Mesendoderm (in vitro differentiated cells): ENCODE measurements around the gene RAPGEF5.

Source experiments
- DNase-seq: peaks from one replicate; pipeline ENCODE4 v3.0.0; 2013
- H2AK5ac ChIP-seq: 2 replicates; pipeline ENCODE4 v1.6.1; 2013; ENCODE audit warnings: low read length, inconsistent platforms
- H2BK120ac ChIP-seq: 2 replicates; pipeline ENCODE4 v1.6.1; 2013; ENCODE audit warnings: low read depth, mild to moderate bottlenecking, low read length, moderate library complexity, mixed read lengths
- H2BK15ac ChIP-seq: replicated peaks from 2 replicates; pipeline ENCODE4 v1.6.1; 2013; ENCODE audit warnings: low read depth, mild to moderate bottlenecking, moderate library complexity
- H2BK5ac ChIP-seq: 2 replicates; pipeline ENCODE4 v1.6.1; 2013; ENCODE audit warnings: low read length, inconsistent platforms
- H3K18ac ChIP-seq: 2 replicates; pipeline ENCODE4 v1.6.1; 2013; ENCODE audit warnings: mild to moderate bottlenecking, low read length, mixed read lengths
- H3K23ac ChIP-seq: one replicate; pipeline ENCODE4 v1.6.1; 2013; ENCODE audit warnings: low read length
- H3K27ac ChIP-seq: 2 replicates; pipeline ENCODE4 v1.5.1; 2013; ENCODE audit warnings: low read depth, mild to moderate bottlenecking, inconsistent platforms, low read length, moderate library complexity
- H3K27me3 ChIP-seq: 2 replicates; pipeline ENCODE4 v1.6.1; 2013; ENCODE audit warnings: low read length, control low read depth, mild to moderate bottlenecking, inconsistent platforms; ENCODE audit not compliant: insufficient read depth, poor library complexity
- H3K36me3 ChIP-seq: 2 replicates; pipeline ENCODE4 v1.6.1; 2013; ENCODE audit warnings: low read length, inconsistent platforms; ENCODE audit not compliant: control insufficient read depth, insufficient read depth
- H3K4ac ChIP-seq: one replicate; pipeline ENCODE4 v1.6.1; 2013; ENCODE audit warnings: low read depth, mild to moderate bottlenecking, low read length, moderate library complexity
- H3K4me1 ChIP-seq: 2 replicates; pipeline ENCODE4 v1.6.1; 2013; ENCODE audit warnings: low read depth, low read length, inconsistent platforms; ENCODE audit not compliant: control insufficient read depth
- H3K4me2 ChIP-seq: 2 replicates; pipeline ENCODE4 v1.6.1; 2013; ENCODE audit warnings: low read length
- H3K4me3 ChIP-seq: 2 replicates; pipeline ENCODE4 v1.5.1; 2013; ENCODE audit warnings: mild to moderate bottlenecking, low read length
- H3K56ac ChIP-seq: one replicate; pipeline ENCODE4 v1.6.1; 2013; ENCODE audit warnings: low read length
- H3K79me1 ChIP-seq: 2 replicates; pipeline ENCODE4 v1.6.1; 2013; ENCODE audit warnings: low read length, inconsistent platforms
- H3K79me2 ChIP-seq: 2 replicates; pipeline ENCODE4 v1.6.1; 2013; ENCODE audit warnings: mild to moderate bottlenecking, low read length; ENCODE audit not compliant: control insufficient read depth, insufficient read depth
- H3K9ac ChIP-seq: 2 replicates; pipeline ENCODE4 v1.6.1; 2013; ENCODE audit warnings: low read length, inconsistent platforms
- H4K5ac ChIP-seq: one replicate; pipeline ENCODE4 v1.6.1; 2013; ENCODE audit warnings: low read length
- H4K8ac ChIP-seq: one replicate; pipeline ENCODE4 v1.6.1; 2013; ENCODE audit warnings: low read depth, mild to moderate bottlenecking, control low read depth, low read length, moderate library complexity
- WGBS: extraction: QIAGEN DNeasy Blood & Tissue Kit; methylation state at CpG from one replicate; pipeline ENCODE4 v1.1.7; 2013; ENCODE audit warnings: low lambda C conversion rate, missing lambda C conversion rate; ENCODE audit not compliant: insufficient coverage; ENCODE audit errors: extremely low coverage; 5-methylcytosine and 5-hydroxymethylcytosine counted together

The RAPGEF5 gene

GRCh38 chr7:22350466-22351328 is 6.3 kb downstream of the RAPGEF5 start:
- Histone ChIP-seq H2BK120ac (no peak overlapping the region), H3K56ac (no peak overlapping the region), H4K5ac (no peak overlapping the region), H3K4me1 (peaks cover 3% of the 10 kb centered on the region), H2AK5ac (no peak overlapping the region), H3K36me3 (no peaks in the 10 kb centered on the region), H3K4ac (no peak overlapping the region), H3K27ac (no peak overlapping the region), H3K79me2 (no peaks in the 10 kb centered on the region), H3K79me1 (no peaks in the 10 kb centered on the region), H3K18ac (no peak overlapping the region), H4K8ac (no peak overlapping the region), H3K4me2 (no peak overlapping the region), H3K4me3 (no peak overlapping the region), H3K27me3 (no peaks in the 10 kb centered on the region), H2BK5ac (no peak overlapping the region), H3K23ac (no peak overlapping the region), H2BK15ac (no peak overlapping the region), H3K9ac (no peak overlapping the region)
- peak; percentile 73 for DNase-seq
- WGBS, result no CpG with 5 or more reads among the region's 2 CpGs

- Histone ChIP-seq H3K4me2 (no peak overlapping the region), H3K23ac (no peak overlapping the region), H3K4me3 (no peak overlapping the region), H3K18ac (no peak overlapping the region), H4K5ac (no peak overlapping the region), H3K4me1 (peaks cover 3% of the 10 kb centered on the region), H2BK5ac (no peak overlapping the region), H3K4ac (no peak overlapping the region), H2AK5ac (no peak overlapping the region), H3K9ac (no peak overlapping the region), H3K27me3 (no peaks in the 10 kb centered on the region), H3K79me1 (peaks cover 2% of the 10 kb centered on the region), H3K56ac (no peak overlapping the region), H3K27ac (no peak overlapping the region), H3K36me3 (no peaks in the 10 kb centered on the region), H2BK120ac (no peak overlapping the region), H3K79me2 (no peaks in the 10 kb centered on the region), H2BK15ac (no peak overlapping the region), H4K8ac (no peak overlapping the region)
- DNase-seq, result no peak
Observed at GRCh38 chr7:22348379-22348778, 8.6 kb downstream of the RAPGEF5 start.

DNA sequence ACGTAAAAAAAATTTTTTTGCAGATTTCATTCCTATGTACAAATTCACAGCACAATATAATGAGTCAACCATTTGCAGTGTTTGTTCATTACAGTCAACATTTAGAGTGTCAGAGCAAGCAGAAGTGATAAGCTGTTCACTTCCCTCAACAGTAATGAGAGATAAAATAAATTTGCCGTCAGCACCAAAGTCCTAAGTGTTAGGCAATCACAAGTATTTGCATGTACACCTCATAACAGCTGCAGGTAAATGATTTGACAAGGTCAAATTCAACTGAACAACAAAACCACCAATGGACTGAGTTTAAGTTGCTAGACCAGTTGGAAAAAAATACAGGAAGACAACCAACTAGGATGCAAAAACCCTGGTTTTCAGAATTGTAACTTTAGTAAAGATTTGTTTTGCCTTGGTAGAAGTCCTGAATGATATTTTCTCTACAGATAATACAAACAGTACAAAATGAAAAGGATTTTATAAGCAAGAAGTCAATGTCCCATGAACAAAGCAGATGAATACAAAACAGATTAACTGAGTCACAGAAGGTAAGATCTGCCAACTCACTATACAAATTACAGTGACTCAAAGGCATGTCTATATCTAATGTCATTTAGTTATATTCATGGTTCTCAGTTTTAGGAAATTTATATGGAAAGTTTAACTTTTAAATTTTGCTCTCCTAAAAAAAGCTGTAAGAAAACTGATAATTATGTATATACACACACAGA is 10.4 kb downstream of the RAPGEF5 start:
- Histone ChIP-seq H3K18ac (no peak overlapping the region), H3K79me1 (peaks cover 2% of the 10 kb centered on the region), H2BK5ac (no peak overlapping the region), H3K4me3 (no peak overlapping the region), H3K4me2 (no peak overlapping the region), H3K27ac (no peak overlapping the region), H2AK5ac (no peak overlapping the region), H3K4ac (no peak overlapping the region), H4K8ac (no peak overlapping the region), H3K36me3 (no peaks in the 10 kb centered on the region), H2BK120ac (no peak overlapping the region), H3K27me3 (no peaks in the 10 kb centered on the region), H3K56ac (no peak overlapping the region), H3K79me2 (no peaks in the 10 kb centered on the region), H3K23ac (no peak overlapping the region), H3K4me1 (peaks cover 5% of the 10 kb centered on the region), H2BK15ac (no peak overlapping the region), H4K5ac (no peak overlapping the region), H3K9ac (no peak overlapping the region)
- 100% methylated on average over 1 of the region's 2 CpGs for WGBS
- DNase-seq, result no peak

GRCh38 chr7:22344655-22345054 is 12.3 kb downstream of the RAPGEF5 start:
- Histone ChIP-seq H3K36me3 (no peaks in the 10 kb centered on the region), H2BK120ac (no peak overlapping the region), H2BK5ac (no peak overlapping the region), H3K4me2 (no peak overlapping the region), H4K5ac (no peak overlapping the region), H3K4me1 (peaks cover 2% of the 10 kb centered on the region), H2BK15ac (no peak overlapping the region), H3K56ac (no peak overlapping the region), H3K79me2 (no peaks in the 10 kb centered on the region), H3K27ac (no peak overlapping the region), H2AK5ac (no peak overlapping the region), H3K27me3 (no peaks in the 10 kb centered on the region), H3K4me3 (no peak overlapping the region), H4K8ac (no peak overlapping the region), H3K23ac (no peak overlapping the region), H3K18ac (no peak overlapping the region), H3K9ac (no peak overlapping the region), H3K4ac (no peak overlapping the region), H3K79me1 (peaks cover 2% of the 10 kb centered on the region)
- DNase-seq, result no peak
- no CpG with 5 or more reads among the region's 3 CpGs for WGBS

- H4K5ac ChIP-seq, result no peak overlapping the region
- H3K79me1 ChIP-seq, result peaks cover 2% of the 10 kb centered on the region
- no peak overlapping the region for H2BK15ac ChIP-seq
- no CpG with 5 or more reads among the region's 7 CpGs for WGBS
- H3K4me2 ChIP-seq, result no peak overlapping the region
- peaks cover 6% of the 10 kb centered on the region for H3K4me1 ChIP-seq
- H2AK5ac ChIP-seq, result no peak overlapping the region
- no peaks in the 10 kb centered on the region for H3K27me3 ChIP-seq
- no peak overlapping the region for H3K56ac ChIP-seq
- no peak overlapping the region for H3K9ac ChIP-seq
- no peak overlapping the region for H3K27ac ChIP-seq
- no peak overlapping the region for H3K4me3 ChIP-seq
- DNase-seq, result no peak
- H3K23ac ChIP-seq, result no peak overlapping the region
- H2BK120ac ChIP-seq, result no peak overlapping the region
- no peaks in the 10 kb centered on the region for H3K36me3 ChIP-seq
- no peak overlapping the region for H2BK5ac ChIP-seq
- H3K4ac ChIP-seq, result no peak overlapping the region
- H4K8ac ChIP-seq, result no peak overlapping the region
- no peak overlapping the region for H3K18ac ChIP-seq
- H3K79me2 ChIP-seq, result no peaks in the 10 kb centered on the region
Observed at GRCh38 chr7:22343612-22344011, 13.3 kb downstream of the RAPGEF5 start.
